Left lobe of liver (tissue), 2 donors: Measurements from ENCODE around the gene STN1. TPM values are rescaled to one million over a fixed set of nuclear protein-coding genes. Genes with fewer than 3 reads are reported as not detected.

ENCODE experiments used
- ATAC-seq: fragments of 200-7000 bp; cut with Tn5 transposase; one replicate; pipeline ENCODE4 v1.9.1; 2020; ENCODE audit warnings: mild to moderate bottlenecking, moderate library complexity
- DNase-seq: peaks from one replicate; pipeline ENCODE4 v3.0.0-alpha.2; 2020; ENCODE audit warnings: low spot score
- total RNA-seq: library from RNA; stranded (reverse); gene quantifications from one replicate; pipeline ENCODE4 v1.2.1, GENCODE V29; 2021
- donor health status: DM: no; HTN: no; CAD: no; lungs with moderate emphysema.
- donor health status: DM: no; HTN: yes; CAD: no.

STN1 gene
- total RNA-seq, 1 donor from 2014 or later: 5.8 TPM

DNA sequence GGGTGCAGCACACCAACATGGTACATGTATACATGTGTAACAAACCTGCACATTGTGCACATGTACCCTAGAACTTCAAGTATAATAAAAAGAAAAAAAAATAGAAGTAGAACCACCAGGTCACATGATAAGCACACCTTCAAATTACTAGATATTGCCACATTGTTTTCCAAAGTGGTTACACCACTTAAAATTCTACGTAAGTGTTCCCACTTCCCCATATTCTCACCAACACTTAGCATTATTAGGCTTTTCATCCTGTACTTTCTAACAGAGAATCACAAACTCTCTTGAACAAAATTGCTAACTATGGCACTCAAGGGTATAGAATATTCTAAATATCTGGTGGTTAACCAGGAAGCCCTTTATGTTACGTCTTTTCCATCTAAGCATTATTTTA, 85.2 kb downstream of the STN1 start:
- DNase-seq (no peak), ATAC-seq (no peak)

Other genes starting within 250 kb of the STN1 start
- 43.5 TPM for gene SH3PXD2A, start 62.6 kb downstream of the STN1 start, total RNA-seq
- gene SLK, start 49.0 kb upstream of the STN1 start, total RNA-seq: 8.7 TPM
- 0.13 TPM for gene COL17A1, start 167.7 kb upstream of the STN1 start, total RNA-seq
- 1.2 TPM for gene SFR1, start 204.0 kb upstream of the STN1 start, total RNA-seq